WTC11 (cell line): Measurements from ENCODE around the gene PHLPP2. TPM values are rescaled to one million over a fixed set of nuclear protein-coding genes. Genes with fewer than 3 reads are reported as not detected.

Experiments used
- CREB1 ChIP-seq: sonication (generic); formaldehyde crosslinking; IDR thresholded peaks from 2 replicates; pipeline ENCODE4 v1.8.0; 2023; ENCODE audit warnings: mild to moderate bottlenecking, missing genetic modification reagents
- ESRRA ChIP-seq: sonication (generic); formaldehyde crosslinking; IDR thresholded peaks from 2 replicates; pipeline ENCODE4 v1.8.1; 2022; ENCODE audit warnings: mild to moderate bottlenecking, missing genetic modification reagents, borderline replicate concordance
- GRHL2 ChIP-seq: fragments of 250-450 bp; sonication (Bioruptor Pico); IDR thresholded peaks from 2 replicates; pipeline ENCODE4 v1.8.0; 2022; ENCODE audit warnings: mild to moderate bottlenecking, moderate library complexity; ENCODE audit not compliant: insufficient replicate concordance, severe bottlenecking
- HMGA2 ChIP-seq: fragments of 250-450 bp; sonication (Bioruptor Pico); IDR thresholded peaks from 2 replicates; pipeline ENCODE4 v1.4.0; 2021; ENCODE audit warnings: mild to moderate bottlenecking, moderate library complexity
- IRF2 ChIP-seq: sonication (generic); formaldehyde crosslinking; IDR thresholded peaks from 2 replicates; pipeline ENCODE4 v1.8.0; 2022; ENCODE audit warnings: low read depth, missing genetic modification reagents, borderline replicate concordance
- NFATC4 ChIP-seq: fragments of 250-450 bp; sonication (Bioruptor Pico); IDR thresholded peaks from 2 replicates; pipeline ENCODE4 v1.9.0; 2021; ENCODE audit warnings: mild to moderate bottlenecking
- NR2C2 ChIP-seq: sonication (generic); formaldehyde crosslinking; IDR thresholded peaks from 2 replicates; pipeline ENCODE4 v1.8.0; 2022; ENCODE audit warnings: mild to moderate bottlenecking, missing genetic modification reagents
- NR3C1 ChIP-seq: sonication (generic); formaldehyde crosslinking; conservative IDR thresholded peaks from 2 replicates; pipeline ENCODE4 v1.8.1; 2023; ENCODE audit warnings: low read depth, mild to moderate bottlenecking, missing genetic modification reagents
- RELA ChIP-seq: sonication (generic); formaldehyde crosslinking; IDR thresholded peaks from 2 replicates; pipeline ENCODE4 v1.8.1; 2022; ENCODE audit warnings: missing genetic modification reagents, mild to moderate bottlenecking, borderline replicate concordance
- TCF7 ChIP-seq: sonication (generic); formaldehyde crosslinking; IDR thresholded peaks from 2 replicates; pipeline ENCODE4 v1.8.0; 2022; ENCODE audit warnings: mild to moderate bottlenecking, low read depth, missing genetic modification reagents, moderate library complexity
- TEAD1 ChIP-seq: sonication (generic); formaldehyde crosslinking; IDR thresholded peaks from 2 replicates; pipeline ENCODE4 v1.8.0; 2022; ENCODE audit warnings: mild to moderate bottlenecking, missing genetic modification reagents
- ZNF232 ChIP-seq: sonication (generic); formaldehyde crosslinking; IDR thresholded peaks from 2 replicates; pipeline ENCODE4 v1.8.0; 2022; ENCODE audit warnings: mild to moderate bottlenecking, missing genetic modification reagents
- ZNF416 ChIP-seq: fragments of 250-450 bp; sonication (Bioruptor Pico); IDR thresholded peaks from 2 replicates; pipeline ENCODE4 v1.9.0; 2021; ENCODE audit warnings: mild to moderate bottlenecking, inconsistent platforms
- total RNA-seq: library from RNA; stranded (reverse); gene quantifications from 3 replicates; pipeline ENCODE4 v1.2.3, GENCODE V29; 2021
- TF ChIP-seq, protein P1 (sequence below): sonication (generic); formaldehyde crosslinking; IDR thresholded peaks from 2 replicates; pipeline ENCODE4 v1.8.1; 2022; ENCODE audit warnings: low read depth, missing genetic modification reagents, borderline replicate concordance
- TF ChIP-seq, protein P2 (sequence below): sonication (generic); formaldehyde crosslinking; IDR thresholded peaks from 2 replicates; pipeline ENCODE4 v1.8.0; 2022; ENCODE audit warnings: mild to moderate bottlenecking, missing genetic modification reagents
- TF ChIP-seq, protein P3 (sequence below): sonication (generic); formaldehyde crosslinking; IDR thresholded peaks from 2 replicates; pipeline ENCODE4 v1.8.1; 2022; ENCODE audit warnings: missing genetic modification reagents, borderline replicate concordance
- TF ChIP-seq, protein P4 (sequence below): sonication (generic); formaldehyde crosslinking; IDR thresholded peaks from 2 replicates; pipeline ENCODE4 v1.8.0; 2022; ENCODE audit warnings: mild to moderate bottlenecking, missing genetic modification reagents
- TF ChIP-seq, protein P5 (sequence below): sonication (generic); formaldehyde crosslinking; IDR thresholded peaks from 2 replicates; pipeline ENCODE4 v1.8.1; 2022; ENCODE audit warnings: low read depth, mild to moderate bottlenecking, moderate library complexity, missing genetic modification reagents, borderline replicate concordance
- TF ChIP-seq, protein P6 (sequence below): fragments of 250-450 bp; sonication (Bioruptor Pico); conservative IDR thresholded peaks from 2 replicates; pipeline ENCODE4 v1.9.0; 2021; ENCODE audit warnings: mild to moderate bottlenecking
- TF ChIP-seq, protein P7 (sequence below): fragments of 250-450 bp; sonication (Bioruptor Pico); IDR thresholded peaks from 2 replicates; pipeline ENCODE4 v1.9.0; 2021; ENCODE audit warnings: mild to moderate bottlenecking, borderline replicate concordance

Gene PHLPP2
- total RNA-seq, 1 experiment from 2014 or later: 29.3 TPM

DNA sequence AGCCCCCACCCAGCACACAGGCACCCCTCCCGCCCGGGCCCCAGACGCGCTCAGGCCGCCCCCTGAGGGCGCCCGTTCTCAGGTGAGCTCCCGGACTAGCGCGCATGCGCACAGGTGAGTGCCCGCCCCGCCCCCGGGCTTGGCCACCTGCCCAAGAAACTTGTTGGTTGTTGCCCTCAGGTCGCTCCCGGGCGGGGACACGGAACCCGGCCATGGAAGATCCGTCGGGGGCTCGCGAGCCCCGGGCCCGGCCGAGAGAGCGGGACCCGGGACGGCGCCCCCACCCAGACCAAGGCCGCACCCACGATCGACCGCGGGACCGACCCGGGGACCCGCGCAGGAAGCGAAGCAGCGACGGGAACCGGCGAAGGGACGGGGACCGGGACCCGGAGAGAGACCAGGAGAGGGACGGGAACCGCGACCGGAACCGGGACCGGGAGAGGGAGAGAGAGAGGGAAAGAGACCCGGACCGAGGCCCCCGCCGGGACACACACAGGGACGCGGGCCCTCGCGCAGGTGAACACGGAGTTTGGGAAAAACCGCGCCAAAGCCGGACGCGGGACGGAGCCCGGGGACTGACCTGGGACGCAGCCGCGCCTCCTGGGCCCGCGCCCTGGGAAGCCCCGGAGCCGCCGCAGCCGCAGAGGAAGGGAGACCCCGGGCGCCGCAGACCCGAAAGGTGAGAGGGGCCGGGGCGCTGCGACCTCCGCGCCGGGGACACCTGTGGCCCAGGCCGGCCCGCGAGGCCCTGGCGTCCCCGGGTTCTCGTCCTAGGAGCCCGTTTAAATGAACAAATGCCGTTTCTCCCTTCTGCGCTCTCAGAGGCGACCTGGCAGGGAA is 98.3 kb downstream of the PHLPP2 start, which contains the start of gene MARVELD3 (continued):
- TF ChIP-seq, protein P1, sequence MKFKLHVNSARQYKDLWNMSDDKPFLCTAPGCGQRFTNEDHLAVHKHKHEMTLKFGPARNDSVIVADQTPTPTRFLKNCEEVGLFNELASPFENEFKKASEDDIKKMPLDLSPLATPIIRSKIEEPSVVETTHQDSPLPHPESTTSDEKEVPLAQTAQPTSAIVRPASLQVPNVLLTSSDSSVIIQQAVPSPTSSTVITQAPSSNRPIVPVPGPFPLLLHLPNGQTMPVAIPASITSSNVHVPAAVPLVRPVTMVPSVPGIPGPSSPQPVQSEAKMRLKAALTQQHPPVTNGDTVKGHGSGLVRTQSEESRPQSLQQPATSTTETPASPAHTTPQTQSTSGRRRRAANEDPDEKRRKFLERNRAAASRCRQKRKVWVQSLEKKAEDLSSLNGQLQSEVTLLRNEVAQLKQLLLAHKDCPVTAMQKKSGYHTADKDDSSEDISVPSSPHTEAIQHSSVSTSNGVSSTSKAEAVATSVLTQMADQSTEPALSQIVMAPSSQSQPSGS: no peak
- TF ChIP-seq NR2C2 (CRISPR knock-in tag) (no peak), TCF7 (CRISPR knock-in tag) (no peak), ZNF416 (no peak), RELA (CRISPR knock-in tag) (no peak), NFATC4 (CRISPR knock-in tag) (no peak), NR3C1 (CRISPR knock-in tag) (no peak), ESRRA (no peak), ZNF232 (CRISPR knock-in tag) (peak; percentile 76; the same call in 1 of the 2 replicates), GRHL2 (no peak), HMGA2 (CRISPR knock-in tag) (no peak), CREB1 (CRISPR knock-in tag) (no peak), IRF2 (CRISPR knock-in tag) (no peak), TEAD1 (CRISPR knock-in tag) (peak; percentile 11; the same call in 1 of the 2 replicates)
- TF ChIP-seq, protein P2, sequence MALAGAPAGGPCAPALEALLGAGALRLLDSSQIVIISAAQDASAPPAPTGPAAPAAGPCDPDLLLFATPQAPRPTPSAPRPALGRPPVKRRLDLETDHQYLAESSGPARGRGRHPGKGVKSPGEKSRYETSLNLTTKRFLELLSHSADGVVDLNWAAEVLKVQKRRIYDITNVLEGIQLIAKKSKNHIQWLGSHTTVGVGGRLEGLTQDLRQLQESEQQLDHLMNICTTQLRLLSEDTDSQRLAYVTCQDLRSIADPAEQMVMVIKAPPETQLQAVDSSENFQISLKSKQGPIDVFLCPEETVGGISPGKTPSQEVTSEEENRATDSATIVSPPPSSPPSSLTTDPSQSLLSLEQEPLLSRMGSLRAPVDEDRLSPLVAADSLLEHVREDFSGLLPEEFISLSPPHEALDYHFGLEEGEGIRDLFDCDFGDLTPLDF: peak; percentile 72; the same call in 1 of the 2 replicates
- TF ChIP-seq, protein P3, sequence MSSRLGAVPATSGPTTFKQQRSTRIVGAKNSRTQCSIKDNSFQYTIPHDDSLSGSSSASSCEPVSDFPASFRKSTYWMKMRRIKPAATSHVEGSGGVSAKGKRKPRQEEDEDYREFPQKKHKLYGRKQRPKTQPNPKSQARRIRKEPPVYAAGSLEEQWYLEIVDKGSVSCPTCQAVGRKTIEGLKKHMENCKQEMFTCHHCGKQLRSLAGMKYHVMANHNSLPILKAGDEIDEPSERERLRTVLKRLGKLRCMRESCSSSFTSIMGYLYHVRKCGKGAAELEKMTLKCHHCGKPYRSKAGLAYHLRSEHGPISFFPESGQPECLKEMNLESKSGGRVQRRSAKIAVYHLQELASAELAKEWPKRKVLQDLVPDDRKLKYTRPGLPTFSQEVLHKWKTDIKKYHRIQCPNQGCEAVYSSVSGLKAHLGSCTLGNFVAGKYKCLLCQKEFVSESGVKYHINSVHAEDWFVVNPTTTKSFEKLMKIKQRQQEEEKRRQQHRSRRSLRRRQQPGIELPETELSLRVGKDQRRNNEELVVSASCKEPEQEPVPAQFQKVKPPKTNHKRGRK: no peak
- TF ChIP-seq, protein P4, sequence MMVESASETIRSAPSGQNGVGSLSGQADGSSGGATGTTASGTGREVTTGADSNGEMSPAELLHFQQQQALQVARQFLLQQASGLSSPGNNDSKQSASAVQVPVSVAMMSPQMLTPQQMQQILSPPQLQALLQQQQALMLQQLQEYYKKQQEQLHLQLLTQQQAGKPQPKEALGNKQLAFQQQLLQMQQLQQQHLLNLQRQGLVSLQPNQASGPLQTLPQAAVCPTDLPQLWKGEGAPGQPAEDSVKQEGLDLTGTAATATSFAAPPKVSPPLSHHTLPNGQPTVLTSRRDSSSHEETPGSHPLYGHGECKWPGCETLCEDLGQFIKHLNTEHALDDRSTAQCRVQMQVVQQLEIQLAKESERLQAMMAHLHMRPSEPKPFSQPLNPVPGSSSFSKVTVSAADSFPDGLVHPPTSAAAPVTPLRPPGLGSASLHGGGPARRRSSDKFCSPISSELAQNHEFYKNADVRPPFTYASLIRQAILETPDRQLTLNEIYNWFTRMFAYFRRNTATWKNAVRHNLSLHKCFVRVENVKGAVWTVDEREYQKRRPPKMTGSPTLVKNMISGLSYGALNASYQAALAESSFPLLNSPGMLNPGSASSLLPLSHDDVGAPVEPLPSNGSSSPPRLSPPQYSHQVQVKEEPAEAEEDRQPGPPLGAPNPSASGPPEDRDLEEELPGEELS (CRISPR knock-in tag): peak; percentile 18; the same call in 1 of the 2 replicates
- TF ChIP-seq, protein P5, sequence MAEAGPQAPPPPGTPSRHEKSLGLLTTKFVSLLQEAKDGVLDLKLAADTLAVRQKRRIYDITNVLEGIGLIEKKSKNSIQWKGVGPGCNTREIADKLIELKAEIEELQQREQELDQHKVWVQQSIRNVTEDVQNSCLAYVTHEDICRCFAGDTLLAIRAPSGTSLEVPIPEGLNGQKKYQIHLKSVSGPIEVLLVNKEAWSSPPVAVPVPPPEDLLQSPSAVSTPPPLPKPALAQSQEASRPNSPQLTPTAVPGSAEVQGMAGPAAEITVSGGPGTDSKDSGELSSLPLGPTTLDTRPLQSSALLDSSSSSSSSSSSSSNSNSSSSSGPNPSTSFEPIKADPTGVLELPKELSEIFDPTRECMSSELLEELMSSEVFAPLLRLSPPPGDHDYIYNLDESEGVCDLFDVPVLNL (CRISPR knock-in tag): no peak
- TF ChIP-seq, protein P6, sequence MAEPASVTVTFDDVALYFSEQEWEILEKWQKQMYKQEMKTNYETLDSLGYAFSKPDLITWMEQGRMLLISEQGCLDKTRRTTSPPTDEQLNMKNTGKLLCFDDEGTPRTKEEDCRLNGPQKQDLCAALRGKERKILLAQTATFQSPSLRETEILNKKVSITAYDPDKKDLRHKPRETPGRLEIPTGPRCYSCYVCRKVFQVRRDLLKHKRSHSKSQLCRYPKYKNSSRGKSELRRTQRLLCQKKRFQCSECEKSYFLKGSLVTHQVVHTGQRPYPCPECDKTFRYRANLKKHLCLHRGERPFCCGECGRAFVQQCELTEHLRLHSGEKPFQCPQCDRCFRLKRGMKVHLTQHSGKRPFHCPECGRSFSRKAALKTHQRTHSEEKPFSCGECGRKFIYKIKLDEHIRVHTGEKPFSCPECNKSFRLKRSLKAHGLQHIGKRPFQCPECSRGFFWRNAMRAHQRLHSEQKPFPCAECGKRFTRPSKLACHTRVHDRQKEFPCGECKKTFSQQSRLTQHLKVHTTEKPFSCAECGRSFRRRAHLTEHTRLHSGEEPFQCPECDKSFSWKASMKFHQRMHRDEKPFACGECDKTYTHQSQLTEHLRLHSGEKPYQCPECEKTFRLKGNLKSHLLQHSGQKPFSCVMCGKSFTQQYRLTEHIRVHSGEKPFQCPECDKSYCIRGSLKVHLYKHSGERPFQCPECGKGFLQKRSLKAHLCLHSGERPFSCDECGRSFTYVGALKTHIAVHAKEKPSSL (CRISPR knock-in tag): no peak
- TF ChIP-seq, protein P7, sequence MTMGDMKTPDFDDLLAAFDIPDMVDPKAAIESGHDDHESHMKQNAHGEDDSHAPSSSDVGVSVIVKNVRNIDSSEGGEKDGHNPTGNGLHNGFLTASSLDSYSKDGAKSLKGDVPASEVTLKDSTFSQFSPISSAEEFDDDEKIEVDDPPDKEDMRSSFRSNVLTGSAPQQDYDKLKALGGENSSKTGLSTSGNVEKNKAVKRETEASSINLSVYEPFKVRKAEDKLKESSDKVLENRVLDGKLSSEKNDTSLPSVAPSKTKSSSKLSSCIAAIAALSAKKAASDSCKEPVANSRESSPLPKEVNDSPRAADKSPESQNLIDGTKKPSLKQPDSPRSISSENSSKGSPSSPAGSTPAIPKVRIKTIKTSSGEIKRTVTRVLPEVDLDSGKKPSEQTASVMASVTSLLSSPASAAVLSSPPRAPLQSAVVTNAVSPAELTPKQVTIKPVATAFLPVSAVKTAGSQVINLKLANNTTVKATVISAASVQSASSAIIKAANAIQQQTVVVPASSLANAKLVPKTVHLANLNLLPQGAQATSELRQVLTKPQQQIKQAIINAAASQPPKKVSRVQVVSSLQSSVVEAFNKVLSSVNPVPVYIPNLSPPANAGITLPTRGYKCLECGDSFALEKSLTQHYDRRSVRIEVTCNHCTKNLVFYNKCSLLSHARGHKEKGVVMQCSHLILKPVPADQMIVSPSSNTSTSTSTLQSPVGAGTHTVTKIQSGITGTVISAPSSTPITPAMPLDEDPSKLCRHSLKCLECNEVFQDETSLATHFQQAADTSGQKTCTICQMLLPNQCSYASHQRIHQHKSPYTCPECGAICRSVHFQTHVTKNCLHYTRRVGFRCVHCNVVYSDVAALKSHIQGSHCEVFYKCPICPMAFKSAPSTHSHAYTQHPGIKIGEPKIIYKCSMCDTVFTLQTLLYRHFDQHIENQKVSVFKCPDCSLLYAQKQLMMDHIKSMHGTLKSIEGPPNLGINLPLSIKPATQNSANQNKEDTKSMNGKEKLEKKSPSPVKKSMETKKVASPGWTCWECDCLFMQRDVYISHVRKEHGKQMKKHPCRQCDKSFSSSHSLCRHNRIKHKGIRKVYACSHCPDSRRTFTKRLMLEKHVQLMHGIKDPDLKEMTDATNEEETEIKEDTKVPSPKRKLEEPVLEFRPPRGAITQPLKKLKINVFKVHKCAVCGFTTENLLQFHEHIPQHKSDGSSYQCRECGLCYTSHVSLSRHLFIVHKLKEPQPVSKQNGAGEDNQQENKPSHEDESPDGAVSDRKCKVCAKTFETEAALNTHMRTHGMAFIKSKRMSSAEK: no peak
